ENCODE results near the gene RASA3.

Gene RASA3

DNA sequence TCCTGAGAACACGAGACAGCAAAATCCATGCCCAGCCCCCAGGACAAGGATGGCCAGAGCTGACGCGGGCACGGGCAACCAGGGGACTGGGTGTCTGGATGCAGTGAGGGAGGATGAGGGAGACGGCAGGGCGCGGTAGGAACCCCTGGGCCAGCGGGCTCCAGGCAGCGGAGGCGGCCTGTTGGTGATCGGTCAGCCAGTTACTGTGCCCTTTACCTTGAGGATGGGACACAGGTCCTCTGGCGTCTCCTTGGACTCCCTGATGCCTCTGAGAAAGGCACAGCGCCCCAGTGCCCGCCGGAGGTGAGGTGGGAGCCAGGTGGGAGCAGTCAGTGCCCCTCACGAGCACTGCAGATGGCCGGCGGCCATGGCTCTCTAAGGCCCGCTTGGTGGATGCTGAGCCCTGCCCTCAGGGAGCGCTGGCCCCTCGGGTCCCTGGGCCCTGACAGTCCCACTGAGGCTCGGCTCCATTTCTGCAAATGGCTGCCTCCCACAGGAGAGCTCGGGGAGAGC, 189.8 kb downstream of the RASA3 start:
- Histone ChIP-seq H3K9me3 (ENCODE audit: severe bottlenecking) (no peaks in the 10 kb centered on the region), H3K4me3 (ENCODE audit: severe bottlenecking) (no peak overlapping the region), H3K27ac (ENCODE audit: poor library complexity, severe bottlenecking) (no peak overlapping the region), H3K27me3 (ENCODE audit: insufficient read depth, poor library complexity, severe bottlenecking) (no peaks in the 10 kb centered on the region), H3K36me3 (ENCODE audit: low read depth) (no peaks in the 10 kb centered on the region), H3K4me1 (ENCODE audit: insufficient read depth, poor library complexity, severe bottlenecking) (peaks cover 5% of the 10 kb centered on the region)
- DNase-seq (ENCODE audit: low spot score): peak; percentile 54
- ATAC-seq (ENCODE audit: low read depth): no peak
- TF ChIP-seq, protein P1, sequence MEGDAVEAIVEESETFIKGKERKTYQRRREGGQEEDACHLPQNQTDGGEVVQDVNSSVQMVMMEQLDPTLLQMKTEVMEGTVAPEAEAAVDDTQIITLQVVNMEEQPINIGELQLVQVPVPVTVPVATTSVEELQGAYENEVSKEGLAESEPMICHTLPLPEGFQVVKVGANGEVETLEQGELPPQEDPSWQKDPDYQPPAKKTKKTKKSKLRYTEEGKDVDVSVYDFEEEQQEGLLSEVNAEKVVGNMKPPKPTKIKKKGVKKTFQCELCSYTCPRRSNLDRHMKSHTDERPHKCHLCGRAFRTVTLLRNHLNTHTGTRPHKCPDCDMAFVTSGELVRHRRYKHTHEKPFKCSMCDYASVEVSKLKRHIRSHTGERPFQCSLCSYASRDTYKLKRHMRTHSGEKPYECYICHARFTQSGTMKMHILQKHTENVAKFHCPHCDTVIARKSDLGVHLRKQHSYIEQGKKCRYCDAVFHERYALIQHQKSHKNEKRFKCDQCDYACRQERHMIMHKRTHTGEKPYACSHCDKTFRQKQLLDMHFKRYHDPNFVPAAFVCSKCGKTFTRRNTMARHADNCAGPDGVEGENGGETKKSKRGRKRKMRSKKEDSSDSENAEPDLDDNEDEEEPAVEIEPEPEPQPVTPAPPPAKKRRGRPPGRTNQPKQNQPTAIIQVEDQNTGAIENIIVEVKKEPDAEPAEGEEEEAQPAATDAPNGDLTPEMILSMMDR (IDR thresholded peaks at IDR 0.05; ENCODE audit: poor library complexity, severe bottlenecking): no peak

DNA sequence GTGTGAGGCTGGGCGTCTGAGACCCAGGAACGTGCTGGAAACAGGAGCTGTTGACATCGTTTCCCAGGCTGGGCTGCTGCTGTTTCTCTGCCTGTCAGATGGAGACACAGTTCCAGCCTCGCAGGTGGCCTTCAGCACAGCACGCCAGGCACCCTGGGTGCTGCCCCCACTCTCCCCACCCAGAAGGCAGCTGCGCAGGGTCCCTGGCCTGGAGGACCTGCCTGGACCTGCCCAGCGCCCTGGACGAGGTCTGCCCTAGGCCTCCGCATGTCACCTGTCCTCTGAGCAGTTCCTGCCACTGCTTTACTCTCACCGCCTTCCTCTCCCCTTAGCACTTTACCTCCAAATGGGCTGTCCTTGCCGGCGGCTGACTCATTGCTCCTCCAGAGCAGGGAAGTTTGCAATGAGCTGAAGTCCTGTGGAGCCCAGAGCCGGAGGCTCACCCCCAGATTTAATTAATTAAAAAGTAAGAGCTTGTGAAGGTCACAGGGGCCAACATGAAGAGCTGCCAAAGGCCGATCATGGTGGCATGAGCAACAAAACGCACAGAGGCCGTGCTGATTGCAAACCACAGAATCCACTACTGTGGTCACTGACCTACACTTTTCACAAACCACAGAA, 190.7 kb downstream of the RASA3 start:
- TF ChIP-seq, protein P1 (IDR thresholded peaks at IDR 0.05; ENCODE audit: poor library complexity, severe bottlenecking): no peak
- peaks cover 5% of the 10 kb centered on the region for H3K4me1 ChIP-seq (ENCODE audit: insufficient read depth, poor library complexity, severe bottlenecking)
- no peak overlapping the region for H3K4me3 ChIP-seq (ENCODE audit: severe bottlenecking)
- no peaks in the 10 kb centered on the region for H3K9me3 ChIP-seq (ENCODE audit: severe bottlenecking)
- DNase-seq (ENCODE audit: low spot score) (no peak), ATAC-seq (ENCODE audit: low read depth) (peak; percentile 77)
- no peak overlapping the region for H3K27ac ChIP-seq (ENCODE audit: poor library complexity, severe bottlenecking)
- no peaks in the 10 kb centered on the region for H3K27me3 ChIP-seq (ENCODE audit: insufficient read depth, poor library complexity, severe bottlenecking)
- no peaks in the 10 kb centered on the region for H3K36me3 ChIP-seq (ENCODE audit: low read depth)

DNA sequence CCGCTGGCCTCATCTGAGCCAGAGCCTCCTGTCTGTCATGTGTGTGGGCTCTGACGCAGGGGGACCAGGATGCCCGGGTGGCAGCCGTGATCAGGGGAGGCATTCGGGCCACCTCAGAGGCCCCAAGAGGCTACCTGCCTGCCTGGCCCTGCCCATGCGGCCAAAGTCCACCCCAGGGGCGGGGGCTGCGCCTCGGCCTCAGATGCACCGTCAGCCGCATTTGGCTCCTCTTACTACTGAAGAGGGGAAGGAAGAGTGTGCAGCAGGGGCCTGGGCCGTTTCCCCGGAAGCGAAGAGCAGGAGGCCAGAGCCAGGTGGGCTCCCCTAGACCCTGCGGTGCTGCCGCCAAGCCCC, 192.5 kb downstream of the RASA3 start:
- no peak overlapping the region for H3K27ac ChIP-seq (ENCODE audit: poor library complexity, severe bottlenecking)
- no peak for ATAC-seq (ENCODE audit: low read depth)
- no peaks in the 10 kb centered on the region for H3K27me3 ChIP-seq (ENCODE audit: insufficient read depth, poor library complexity, severe bottlenecking)
- H3K4me1 ChIP-seq (ENCODE audit: insufficient read depth, poor library complexity, severe bottlenecking): peaks cover 5% of the 10 kb centered on the region
- no peak overlapping the region for H3K4me3 ChIP-seq (ENCODE audit: severe bottlenecking)
- DNase-seq (ENCODE audit: low spot score): no peak
- no peaks in the 10 kb centered on the region for H3K9me3 ChIP-seq (ENCODE audit: severe bottlenecking)
- no peaks in the 10 kb centered on the region for H3K36me3 ChIP-seq (ENCODE audit: low read depth)
- TF ChIP-seq, protein P1 (IDR thresholded peaks at IDR 0.05; ENCODE audit: poor library complexity, severe bottlenecking): no peak

DNA sequence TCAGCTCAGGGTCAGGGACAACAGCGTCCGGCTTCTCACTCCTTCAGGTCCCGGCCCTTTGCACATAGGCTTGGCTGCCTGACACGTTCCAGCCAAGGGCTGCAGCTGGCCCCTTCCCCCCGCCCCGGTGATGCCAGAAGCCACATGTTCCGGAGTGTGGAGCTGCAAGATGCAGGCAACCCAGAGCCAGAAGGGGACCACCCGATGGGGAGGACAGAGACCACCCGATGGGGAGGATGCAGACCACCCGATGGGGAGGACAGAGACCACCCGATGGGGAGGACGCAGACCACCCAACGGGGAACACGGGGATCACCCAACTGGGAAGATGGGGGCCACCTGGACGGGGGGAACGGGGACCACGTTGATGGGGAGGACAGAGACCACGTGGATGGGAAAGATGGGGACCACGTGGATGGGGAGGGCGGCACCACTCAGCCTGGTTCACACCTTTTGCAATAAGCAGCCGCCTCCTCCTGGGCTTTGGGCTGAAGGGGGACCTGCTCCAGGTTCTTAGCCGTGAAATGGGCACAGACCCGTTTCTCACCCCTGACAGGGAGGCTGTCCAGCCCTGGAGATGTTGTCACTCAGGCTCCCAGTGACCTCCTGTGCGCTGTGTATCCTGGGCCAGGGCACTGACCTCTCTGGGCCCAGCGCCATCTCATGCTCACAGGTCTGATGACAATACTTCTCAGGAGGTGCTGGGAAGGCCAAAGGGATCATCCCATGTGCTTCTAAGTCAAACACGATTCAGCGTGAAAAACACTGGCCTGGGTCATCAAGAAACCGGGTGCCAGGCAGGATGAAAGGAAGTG, 193.1 kb downstream of the RASA3 start:
- no peaks in the 10 kb centered on the region for H3K9me3 ChIP-seq (ENCODE audit: severe bottlenecking)
- no peaks in the 10 kb centered on the region for H3K27me3 ChIP-seq (ENCODE audit: insufficient read depth, poor library complexity, severe bottlenecking)
- H3K4me1 ChIP-seq (ENCODE audit: insufficient read depth, poor library complexity, severe bottlenecking): peaks cover 5% of the 10 kb centered on the region
- no peak overlapping the region for H3K4me3 ChIP-seq (ENCODE audit: severe bottlenecking)
- ATAC-seq (ENCODE audit: low read depth) (no peak), DNase-seq (ENCODE audit: low spot score) (no peak)
- TF ChIP-seq, protein P1 (IDR thresholded peaks at IDR 0.05; ENCODE audit: poor library complexity, severe bottlenecking): no peak
- H3K27ac ChIP-seq (ENCODE audit: poor library complexity, severe bottlenecking): no peak overlapping the region
- H3K36me3 ChIP-seq (ENCODE audit: low read depth): no peaks in the 10 kb centered on the region

DNA sequence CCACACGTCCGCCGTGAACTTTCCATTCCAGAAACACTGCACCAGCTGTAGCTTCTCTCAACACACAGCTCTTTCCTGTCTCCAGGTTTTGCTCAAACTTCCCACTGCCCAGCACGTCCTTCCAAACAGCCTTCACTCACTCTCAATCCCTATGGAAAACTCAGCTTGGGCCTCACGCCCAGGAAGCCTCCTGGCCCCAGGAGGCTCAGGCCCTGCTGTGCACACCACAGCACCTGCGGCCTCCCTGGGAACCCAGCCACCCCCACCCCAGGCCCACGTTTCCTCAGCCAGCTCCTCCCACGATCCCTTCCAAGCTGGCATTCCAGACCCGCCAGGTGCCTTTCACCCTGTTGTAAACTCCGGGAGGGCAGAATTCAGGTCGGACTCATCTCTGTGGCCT, 193.7 kb downstream of the RASA3 start:
- Histone ChIP-seq H3K4me1 (ENCODE audit: insufficient read depth, poor library complexity, severe bottlenecking) (peaks cover 5% of the 10 kb centered on the region), H3K9me3 (ENCODE audit: severe bottlenecking) (no peaks in the 10 kb centered on the region), H3K4me3 (ENCODE audit: severe bottlenecking) (no peak overlapping the region), H3K36me3 (ENCODE audit: low read depth) (no peaks in the 10 kb centered on the region), H3K27me3 (ENCODE audit: insufficient read depth, poor library complexity, severe bottlenecking) (no peaks in the 10 kb centered on the region), H3K27ac (ENCODE audit: poor library complexity, severe bottlenecking) (no peak overlapping the region)
- TF ChIP-seq, protein P1 (IDR thresholded peaks at IDR 0.05; ENCODE audit: poor library complexity, severe bottlenecking): no peak
- DNase-seq (ENCODE audit: low spot score) (no peak), ATAC-seq (ENCODE audit: low read depth) (no peak)

Measured in RWPE2 (cell line).